Measurements from ENCODE around the gene SERPINB12. TPM values are rescaled to one million over a fixed set of nuclear protein-coding genes. Genes with fewer than 3 reads are reported as not detected.

SERPINB12 gene
- not detected in 2 replicates for total RNA-seq (2014; rRNA removed; shearing (Covaris generic))
- polyA plus RNA-seq (2015; cell fraction: cytosol; rRNA removed), result not detected in 2 replicates
- polyA plus RNA-seq (2015; cell fraction: nucleus; rRNA removed), result not detected in 2 replicates

GRCh38 chr18:63542069-63542468 lies at the start of gene SERPINB12:
TSS of gene SERPINB12 (plus strand) at chr18:63542369. CDS start at chr18:63556160, 13,791 bp downstream.
- no peak for DNase-seq (ENCODE audit: low read depth)

GRCh38 chr18:63492851-63493250 lies 49.3 kb upstream of the SERPINB12 start:
- no peak for DNase-seq (ENCODE audit: low read depth)

- no peak for DNase-seq (ENCODE audit: low read depth)
Measured at GRCh38 chr18:63495675-63496074, 46.5 kb upstream of the SERPINB12 start.

- DNase-seq (ENCODE audit: low read depth), result peak; percentile 34
Measured at GRCh38 chr18:63505566-63506335, 36.4 kb upstream of the SERPINB12 start.

- no peak for DNase-seq (ENCODE audit: low read depth)
Measured at GRCh38 chr18:63506336-63506646, 35.9 kb upstream of the SERPINB12 start.

GRCh38 chr18:63508596-63508995 lies 33.6 kb upstream of the SERPINB12 start:
- no peak for DNase-seq (ENCODE audit: low read depth)

- DNase-seq (ENCODE audit: low read depth), result peak; percentile 65
Measured at GRCh38 chr18:63511285-63511684, 30.9 kb upstream of the SERPINB12 start.

- no peak for DNase-seq (ENCODE audit: low read depth)
Measured at GRCh38 chr18:63514326-63514725, 27.8 kb upstream of the SERPINB12 start.

- DNase-seq (ENCODE audit: low read depth), result no peak
Measured at GRCh38 chr18:63514888-63515678, 27.1 kb upstream of the SERPINB12 start.

GRCh38 chr18:63515801-63516200 lies 26.4 kb upstream of the SERPINB12 start:
- DNase-seq (ENCODE audit: low read depth), result no peak

GRCh38 chr18:63518178-63519012 lies 23.8 kb upstream of the SERPINB12 start:
- DNase-seq (ENCODE audit: low read depth), result peak; percentile 68

GRCh38 chr18:63520053-63520685 lies 22.0 kb upstream of the SERPINB12 start:
- DNase-seq (ENCODE audit: low read depth), result peak; percentile 19

GRCh38 chr18:63523660-63524059 lies 18.5 kb upstream of the SERPINB12 start:
- no peak for DNase-seq (ENCODE audit: low read depth)

GRCh38 chr18:63527251-63527650 lies 14.9 kb upstream of the SERPINB12 start:
- no peak for DNase-seq (ENCODE audit: low read depth)

GRCh38 chr18:63528863-63529492 lies 13.2 kb upstream of the SERPINB12 start:
- no peak for DNase-seq (ENCODE audit: low read depth)

- DNase-seq (ENCODE audit: low read depth), result no peak
Measured at GRCh38 chr18:63532471-63532870, 9.7 kb upstream of the SERPINB12 start.

GRCh38 chr18:63534615-63535014 lies 7.6 kb upstream of the SERPINB12 start:
- DNase-seq (ENCODE audit: low read depth), result no peak

- peak; percentile 7 for DNase-seq (ENCODE audit: low read depth)
Measured at GRCh38 chr18:63539904-63540510, 2.2 kb upstream of the SERPINB12 start.

- DNase-seq (ENCODE audit: low read depth), result no peak
Measured at GRCh38 chr18:63544017-63544416, 1.8 kb downstream of the SERPINB12 start.

GRCh38 chr18:63545000-63545399 lies 2.8 kb downstream of the SERPINB12 start:
- DNase-seq (ENCODE audit: low read depth), result no peak
